CMK (cell line): ENCODE measurements around the gene TLX2.

ENCODE experiments used
- DNase-seq: peaks from one replicate; pipeline ENCODE4 v3.0.0-alpha.2; 2010; ENCODE audit warnings: low read depth

TLX2 gene

DNA sequence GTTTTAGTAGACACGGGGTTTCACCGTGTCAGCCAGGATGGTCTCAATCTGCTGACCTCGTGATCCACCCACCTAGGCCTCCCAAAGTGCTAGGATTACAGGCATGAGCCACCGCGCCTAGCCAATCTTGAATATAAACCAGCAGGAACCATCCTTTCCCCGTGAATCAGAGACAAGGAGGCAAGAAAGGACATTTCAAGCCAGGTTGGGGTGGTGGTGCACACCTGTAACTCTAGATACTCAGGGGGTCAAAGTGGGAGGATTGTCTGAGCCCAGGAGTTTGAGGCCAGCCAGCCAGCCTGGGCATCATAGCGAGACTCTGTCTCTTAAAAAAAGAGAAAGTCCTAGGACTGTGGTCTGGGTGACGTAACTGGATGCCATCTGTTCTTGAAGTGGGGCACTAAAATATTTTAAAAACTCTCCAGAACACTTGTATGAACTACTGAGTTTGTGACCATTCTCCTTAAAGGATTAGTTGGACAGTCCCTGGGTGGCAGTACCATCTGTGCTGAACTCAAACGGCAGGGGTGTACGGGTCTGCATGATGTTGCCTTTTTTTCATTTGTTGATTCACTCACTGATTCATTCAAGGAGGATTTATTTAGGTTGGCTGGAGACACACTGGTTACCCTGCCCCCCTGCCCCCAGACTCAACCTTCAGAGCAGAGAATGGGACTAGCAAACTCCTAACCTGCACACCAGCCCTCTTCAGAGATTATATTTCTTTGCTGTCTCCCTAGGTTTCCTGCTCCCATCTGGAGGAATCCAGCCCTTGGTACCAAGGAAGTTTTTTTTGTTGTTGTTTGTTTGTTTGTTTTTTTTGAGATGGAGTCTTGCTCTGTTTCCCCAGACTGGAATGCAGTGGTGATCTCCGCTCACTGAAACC, 2.9 kb upstream of the TLX2 start:
- no peak for DNase-seq

DNA sequence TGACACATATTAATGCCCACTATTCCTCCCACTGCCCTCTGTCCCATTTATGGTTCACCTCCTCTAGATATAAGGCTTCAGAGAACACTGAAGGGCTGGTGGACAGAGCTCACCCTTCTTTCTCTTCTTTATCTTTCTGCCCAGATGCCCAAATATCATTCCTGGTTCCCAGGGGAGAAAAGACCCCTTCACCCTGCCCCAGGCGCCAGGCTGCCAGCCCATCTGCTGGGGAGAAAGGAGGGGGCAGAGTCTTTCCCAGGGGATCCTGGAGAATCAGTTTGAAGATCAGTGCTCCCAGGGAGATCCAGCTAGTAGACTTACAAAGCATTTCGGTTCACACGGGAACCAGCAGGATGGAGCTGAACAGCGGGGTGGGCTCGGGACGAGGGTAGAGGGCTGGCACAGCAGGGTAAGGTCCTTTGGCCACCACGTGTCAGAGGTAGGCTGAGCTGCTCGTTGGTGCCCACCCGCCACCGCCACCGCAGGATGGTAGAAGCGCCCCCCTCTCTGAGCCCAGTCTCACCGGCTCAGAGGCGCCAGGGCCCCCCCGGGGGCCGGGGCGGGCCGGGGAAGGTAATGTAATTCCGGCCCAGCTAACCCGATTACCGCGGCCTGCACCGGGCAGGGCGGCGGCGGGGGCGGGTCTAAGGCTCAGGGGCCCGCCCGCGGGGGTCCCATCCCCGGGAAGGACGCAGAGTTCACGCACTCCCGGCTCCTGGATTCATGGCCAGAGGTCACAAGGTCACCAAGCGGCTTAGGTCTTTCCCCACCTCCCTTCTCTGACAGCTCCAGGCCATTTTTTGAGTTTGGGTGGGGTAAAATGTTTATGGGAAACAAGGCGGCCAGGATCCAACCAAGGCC, 1.3 kb upstream of the TLX2 start:
- DNase-seq: no peak

DNA sequence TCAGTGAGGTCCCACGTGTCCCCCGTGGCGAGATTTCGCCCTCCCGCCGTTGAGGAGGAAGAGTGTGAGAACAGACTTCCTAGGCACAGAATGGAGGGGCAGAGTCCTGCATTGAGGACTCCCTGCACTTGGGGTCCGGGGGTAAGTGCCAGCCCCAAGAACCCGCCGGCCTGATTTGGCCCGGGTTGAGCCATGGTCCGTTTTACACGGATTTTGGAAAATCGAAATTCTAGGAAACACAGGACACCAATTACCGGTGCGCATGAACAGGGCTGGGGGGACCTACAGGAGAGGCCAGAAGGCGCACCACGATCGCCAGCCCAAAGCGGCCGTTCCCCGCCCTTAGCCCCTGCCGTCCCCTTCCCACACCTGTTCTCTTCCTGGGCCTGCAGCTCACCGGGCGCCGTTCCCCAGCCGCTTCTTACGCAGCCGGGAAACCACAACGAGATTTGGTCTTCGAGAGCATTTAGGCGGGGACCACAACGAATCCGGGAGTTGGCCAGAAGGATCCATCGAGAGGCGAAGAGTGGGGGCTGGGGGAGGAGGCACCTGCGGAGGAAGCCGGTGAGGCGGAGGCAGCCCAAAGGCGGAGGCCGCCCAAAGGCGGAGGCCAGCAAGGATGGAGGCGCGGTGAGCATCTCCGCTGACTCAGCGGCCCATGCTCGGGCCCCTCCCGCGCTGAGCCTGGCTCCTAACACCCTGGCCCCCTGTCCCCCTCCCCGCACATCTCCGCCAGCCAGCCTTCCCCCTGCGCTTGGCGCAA, 464 bp upstream of the TLX2 start:
- DNase-seq: no peak

DNA sequence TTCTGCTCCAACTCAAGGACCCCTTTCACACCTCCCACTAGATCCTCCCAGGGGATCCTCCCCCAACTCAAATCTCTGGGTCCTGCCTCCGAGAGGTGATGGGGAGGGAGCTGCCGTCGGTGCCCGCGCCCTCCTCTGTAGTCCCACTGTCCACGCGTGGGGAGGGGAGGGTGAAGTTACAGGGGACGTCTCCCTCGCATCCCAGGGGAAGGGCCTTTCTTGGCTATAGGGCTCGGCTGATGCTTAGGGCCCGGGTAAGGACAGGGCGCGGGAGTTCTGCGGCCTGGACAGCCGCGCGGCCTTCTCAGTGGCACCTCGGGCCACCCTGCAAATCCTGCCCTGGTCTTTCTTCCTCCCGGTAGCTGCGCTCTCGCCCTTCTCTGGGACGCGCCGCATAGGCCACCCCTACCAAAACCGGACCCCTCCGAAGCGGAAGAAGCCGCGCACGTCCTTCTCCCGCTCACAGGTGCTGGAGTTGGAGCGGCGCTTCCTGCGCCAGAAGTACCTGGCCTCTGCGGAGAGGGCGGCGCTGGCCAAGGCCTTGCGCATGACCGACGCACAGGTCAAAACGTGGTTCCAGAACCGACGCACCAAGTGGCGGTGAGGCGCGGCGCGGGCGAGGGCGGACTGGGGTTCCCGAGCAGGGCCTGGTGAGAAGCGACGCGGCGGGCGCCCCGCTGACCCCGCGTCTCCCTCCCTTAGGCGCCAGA, 1.2 kb downstream of the TLX2 start:
- DNase-seq: no peak

DNA sequence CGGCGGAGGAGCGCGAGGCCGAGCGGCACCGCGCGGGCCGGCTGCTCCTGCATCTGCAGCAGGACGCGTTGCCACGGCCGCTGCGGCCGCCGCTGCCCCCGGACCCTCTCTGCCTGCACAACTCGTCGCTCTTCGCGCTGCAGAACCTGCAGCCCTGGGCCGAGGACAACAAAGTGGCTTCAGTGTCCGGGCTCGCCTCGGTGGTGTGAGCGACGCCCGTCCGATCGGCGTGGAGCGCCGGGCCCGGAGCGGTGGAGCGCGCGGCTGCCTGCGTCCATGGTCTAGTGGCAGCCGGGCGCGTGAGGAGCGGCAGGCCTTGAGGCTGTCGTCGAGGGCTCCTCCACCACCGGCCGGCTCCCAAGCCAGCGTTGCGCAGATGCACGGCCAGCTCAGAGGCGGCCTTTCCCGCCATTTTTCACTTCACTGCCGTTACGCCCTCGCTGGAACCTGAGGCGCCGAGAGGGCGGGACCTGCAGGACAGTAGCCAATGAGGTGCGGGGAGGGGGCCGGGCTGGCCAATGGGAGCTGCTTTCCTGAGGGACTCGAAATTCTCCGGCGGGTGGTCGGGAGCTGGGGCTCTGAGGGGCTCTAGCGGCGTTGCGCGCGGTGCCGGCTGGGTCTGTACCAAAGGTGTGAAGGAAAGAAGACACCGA, 1.9 kb downstream of the TLX2 start:
- DNase-seq: no peak

DNA sequence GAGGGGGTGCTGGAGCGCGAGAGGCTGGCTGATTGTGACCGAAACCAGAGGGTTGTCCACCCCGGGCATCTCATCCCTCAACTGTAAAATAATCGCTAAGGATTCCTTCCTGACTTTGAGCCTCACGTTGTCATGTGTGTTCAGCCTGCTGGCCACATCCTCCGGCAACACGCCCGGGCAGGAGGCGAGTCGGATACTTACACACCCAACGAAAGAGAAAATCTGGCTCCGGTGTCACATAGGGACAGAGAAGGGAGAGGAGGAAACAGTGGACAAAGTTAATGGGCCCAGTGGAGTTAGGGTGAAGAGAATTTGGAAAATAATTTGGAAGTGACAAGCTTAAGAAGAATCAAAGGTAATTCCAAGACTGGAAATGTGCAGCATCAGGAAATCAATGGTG, 2.4 kb downstream of the TLX2 start:
- no peak for DNase-seq

DNA sequence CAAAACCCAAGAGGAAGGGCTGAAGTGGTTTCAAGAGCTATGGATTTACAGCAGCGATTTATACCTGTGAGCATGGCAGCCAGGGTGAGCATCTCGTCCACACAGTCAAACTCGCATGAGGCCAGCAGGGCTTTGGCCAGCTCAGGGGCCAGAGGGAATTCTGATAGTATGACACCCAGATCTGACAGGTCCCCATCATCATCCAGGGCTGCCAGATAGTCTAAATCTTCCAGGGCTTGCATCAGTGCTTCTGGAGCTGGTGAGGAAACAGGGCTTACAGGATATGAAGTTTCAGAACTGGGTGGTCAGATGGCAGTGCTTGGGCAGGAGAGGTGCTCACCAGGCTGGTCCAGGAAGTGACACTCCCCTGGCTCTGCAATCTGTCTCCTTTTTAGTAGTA, 8.3 kb downstream of the TLX2 start:
- no peak for DNase-seq

DNA sequence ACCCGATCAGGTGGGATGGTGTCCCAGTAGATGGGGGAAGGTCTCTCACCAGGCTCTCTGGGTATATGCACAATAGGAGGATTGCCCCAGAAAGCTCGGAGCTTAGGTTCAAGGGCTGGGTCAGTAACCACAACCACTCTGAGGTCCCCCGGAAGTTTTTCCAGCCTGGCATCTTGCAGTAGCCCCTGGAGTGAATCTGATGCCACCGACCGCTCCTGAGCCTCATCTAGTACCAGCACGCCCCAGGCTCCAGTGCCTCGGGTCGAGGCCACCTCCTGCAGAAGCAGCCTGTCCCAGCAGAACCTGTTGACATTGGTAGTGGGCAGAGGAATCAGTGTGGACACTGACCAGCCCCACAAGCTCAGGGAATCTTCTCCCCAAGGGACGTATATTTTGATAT, 9.8 kb downstream of the TLX2 start:
- DNase-seq: no peak

DNA sequence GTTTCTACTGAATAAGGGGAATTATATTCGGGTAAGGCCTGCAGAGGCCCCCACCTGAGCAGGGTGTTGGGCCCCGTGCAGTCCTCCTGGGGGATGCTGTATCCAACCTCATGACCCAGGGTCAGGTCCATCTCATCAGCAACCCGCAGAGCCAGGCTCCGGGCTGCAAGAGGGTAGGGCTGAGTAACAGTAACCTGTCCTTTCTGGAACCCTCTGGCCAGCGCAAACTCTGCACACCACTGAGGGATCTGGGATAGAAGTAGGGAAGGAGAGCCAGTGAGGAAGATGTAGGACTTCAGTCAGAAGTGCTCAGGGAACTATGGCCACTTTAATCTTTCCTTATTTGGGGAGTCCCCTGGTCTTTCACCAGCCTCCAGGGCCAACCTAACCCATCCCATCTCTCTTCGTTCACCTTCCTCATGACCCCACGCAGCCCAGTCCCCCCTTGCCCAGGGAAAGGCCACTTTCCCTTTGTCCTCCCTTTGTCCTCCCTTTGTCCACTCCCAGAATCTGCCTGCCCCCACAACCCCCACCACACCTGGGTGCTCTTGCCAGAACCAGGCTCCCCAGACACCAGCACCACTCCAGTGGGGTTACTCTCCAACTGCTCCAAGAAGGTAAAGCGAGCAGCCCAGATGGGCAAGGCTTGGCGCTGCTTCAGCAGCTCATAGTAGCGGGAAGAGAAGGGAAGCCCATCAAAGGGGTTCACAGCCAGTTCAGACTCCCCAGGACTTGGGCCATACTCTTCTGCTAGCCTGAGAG, 10.9 kb downstream of the TLX2 start:
- DNase-seq: no peak

DNA sequence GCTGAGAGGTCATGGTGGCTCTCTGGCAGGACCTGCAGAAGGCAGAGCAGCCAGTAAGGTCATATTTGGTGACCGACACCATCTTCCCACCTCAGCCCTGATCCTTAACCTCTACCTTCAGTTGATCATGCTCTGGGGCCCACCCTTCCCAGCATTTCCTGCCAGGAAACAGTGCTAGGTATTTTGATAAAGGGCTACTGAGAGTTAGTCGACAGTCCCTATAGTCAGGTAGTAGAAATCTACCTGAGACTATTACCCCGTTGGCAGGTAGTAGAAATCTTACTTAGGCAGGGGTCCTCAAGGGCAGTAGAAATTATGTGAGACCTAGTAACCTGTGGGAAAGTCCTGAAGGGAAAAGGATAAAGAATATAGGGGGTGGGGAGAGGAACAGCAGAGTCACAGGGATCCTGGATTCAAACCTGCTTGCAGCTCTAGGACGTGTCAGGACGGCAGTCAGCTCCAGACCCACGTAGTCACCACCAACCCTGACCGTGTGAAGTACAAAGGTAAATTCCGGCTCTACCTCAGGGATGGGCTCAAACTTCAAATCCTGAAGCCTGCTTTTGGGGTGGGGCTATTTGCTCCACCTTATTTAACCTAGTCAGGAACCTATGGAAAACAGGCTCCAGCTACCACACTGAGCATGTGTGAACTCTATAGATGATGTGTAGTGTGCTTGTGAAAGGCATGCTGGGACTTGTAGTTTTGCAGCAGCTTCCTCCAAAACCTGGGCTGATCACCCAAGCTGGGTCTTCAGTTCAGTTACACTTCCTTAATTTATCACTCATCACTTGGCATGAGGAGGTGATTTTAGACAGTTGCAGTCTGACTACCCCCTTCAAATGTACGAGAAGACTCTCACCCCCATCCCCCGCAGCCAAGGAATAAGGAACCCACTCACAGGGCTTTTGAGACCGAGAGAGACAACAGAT, 11.7 kb downstream of the TLX2 start, which contains the start of gene DQX1:
DQX1 (minus strand) TSS at position 515 of the 932 bp plus-strand sequence; CDS start at position 13, 502 bp downstream.
- no peak for DNase-seq

DNA sequence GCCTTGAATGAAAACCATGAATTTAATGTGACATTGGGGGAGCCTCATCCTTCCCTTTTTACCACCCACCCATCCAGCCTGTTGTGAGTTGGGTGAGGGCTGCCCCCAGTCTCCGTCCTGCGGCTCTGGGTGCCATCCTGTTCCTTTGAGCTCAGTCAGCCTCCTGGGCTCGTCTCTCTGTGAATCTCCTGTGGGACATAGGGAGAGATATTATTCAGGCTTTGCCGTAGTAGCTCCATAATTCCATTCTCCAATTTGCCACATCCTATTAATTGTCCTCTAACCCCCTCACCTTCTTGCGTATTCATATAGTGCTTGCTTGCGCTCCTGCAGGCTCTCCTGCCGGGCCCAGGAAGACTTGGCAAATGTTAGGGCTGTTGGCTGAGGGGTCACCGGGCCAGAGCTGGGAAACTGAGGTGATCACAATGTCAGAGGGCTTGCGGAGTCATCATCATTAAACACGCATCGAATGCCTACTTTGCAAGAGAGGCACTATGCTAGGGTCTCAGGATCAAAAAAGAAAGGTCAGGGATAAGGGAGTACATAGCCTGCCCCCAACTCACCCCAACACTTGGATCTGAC, 12.5 kb downstream of the TLX2 start:
- no peak for DNase-seq

DNA sequence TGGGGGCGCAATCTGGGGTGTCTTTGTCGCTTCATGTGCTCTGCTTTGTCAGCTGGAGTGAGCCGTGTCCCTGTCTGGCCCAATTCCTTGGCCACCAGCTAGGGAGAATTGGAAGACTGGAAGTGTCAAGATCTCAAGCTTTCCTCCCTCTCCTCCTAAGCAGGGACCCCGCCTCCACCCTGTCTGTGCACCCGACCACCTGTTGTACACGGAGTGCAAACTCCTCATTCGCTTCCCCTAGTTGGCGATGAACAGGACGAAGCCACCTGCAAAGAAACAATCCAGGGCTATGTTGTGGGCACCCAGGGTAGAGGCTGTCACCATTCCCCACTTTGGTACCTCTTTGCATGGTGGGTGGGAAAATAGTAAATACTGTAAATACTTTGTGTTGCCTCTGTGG, 13.5 kb downstream of the TLX2 start:
- no peak for DNase-seq

DNA sequence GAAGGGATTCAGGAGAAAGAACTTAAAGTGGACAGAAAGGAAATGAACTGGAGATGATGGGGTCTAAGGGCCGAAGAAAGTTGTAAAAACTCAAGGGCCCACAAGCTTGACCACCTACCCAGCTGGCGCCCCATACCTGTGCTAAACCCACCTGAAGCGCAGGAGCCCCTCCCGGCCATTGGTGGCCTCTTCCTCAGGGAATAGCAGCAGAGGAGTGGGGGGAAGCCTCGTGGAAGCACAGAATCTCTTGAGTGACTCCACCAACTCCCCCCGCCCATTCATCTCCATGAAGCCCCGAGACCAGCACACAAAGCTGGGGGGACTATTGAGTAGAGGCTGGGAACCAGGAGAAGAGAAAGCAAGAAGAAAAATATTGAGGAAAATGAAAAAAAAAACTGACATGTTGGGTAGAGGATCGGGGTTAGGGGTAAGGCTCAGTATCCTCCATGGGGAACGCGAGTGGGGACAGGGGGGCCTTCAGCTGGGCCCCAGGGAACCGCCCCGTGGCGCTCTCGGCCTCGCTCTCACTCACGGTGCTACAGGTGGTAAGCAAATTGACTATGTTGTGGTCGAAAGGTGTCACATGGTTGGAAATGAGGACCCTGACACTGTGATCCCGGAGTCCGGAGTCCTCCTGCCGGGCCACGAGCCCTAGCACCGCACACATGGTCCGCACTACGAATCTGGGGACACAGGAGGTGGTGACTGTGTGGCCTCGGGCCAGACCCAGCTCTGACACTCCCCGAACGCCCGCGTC, 14.5 kb downstream of the TLX2 start:
- no peak for DNase-seq

DNA sequence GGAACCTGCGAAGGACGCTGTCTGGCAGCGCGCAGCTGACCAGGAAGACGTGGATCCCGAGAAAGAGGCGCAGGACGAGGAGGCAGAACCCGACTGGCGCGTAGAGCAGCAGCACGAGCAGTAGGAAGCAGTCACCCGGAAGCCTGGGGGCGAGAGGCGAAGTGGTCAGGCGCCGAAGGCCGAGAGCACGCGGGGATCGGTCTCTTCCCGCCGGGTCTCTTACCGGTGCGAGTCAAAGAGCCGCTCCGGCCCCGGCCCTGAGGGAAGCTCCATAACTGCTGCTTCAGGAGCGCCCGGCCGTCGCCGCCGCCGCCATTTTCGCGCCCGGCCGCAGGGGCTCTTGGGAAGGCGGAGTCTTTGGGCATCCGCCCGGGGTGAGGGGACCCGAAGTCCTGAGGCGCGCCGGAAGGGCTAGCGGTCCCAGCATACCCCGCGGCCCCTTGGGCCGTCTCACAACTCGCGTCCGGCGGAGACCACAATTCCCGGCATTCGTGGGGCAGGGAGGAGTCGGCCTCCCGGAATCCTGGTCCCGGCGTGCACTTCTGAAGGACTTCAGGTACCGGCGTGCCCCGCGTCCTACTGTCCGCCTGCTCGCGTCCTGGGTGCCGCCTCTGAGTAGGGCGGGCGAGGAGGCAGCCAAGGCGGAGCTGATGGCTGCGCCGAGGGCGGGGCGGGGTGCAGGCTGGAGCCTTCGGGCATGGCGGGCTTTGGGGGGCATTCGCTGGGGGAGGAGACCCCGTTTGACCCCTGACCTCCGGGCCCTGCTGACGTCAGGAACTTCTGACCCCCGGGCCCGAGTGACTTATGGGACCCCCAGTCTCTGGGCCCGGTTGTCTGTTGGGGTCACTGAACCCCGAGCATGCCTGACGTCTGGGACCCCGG, 15.3 kb downstream of the TLX2 start, which contains the start of the genes AUP1 and HTRA2:
AUP1 (minus strand) TSS at position 350 of the 882 bp plus-strand sequence; CDS start at position 273, 77 bp downstream.
HTRA2 (plus strand) TSS at position 577 of the 882 bp plus-strand sequence; CDS start at position 651, 74 bp downstream.
- DNase-seq: peak; percentile 92

DNA sequence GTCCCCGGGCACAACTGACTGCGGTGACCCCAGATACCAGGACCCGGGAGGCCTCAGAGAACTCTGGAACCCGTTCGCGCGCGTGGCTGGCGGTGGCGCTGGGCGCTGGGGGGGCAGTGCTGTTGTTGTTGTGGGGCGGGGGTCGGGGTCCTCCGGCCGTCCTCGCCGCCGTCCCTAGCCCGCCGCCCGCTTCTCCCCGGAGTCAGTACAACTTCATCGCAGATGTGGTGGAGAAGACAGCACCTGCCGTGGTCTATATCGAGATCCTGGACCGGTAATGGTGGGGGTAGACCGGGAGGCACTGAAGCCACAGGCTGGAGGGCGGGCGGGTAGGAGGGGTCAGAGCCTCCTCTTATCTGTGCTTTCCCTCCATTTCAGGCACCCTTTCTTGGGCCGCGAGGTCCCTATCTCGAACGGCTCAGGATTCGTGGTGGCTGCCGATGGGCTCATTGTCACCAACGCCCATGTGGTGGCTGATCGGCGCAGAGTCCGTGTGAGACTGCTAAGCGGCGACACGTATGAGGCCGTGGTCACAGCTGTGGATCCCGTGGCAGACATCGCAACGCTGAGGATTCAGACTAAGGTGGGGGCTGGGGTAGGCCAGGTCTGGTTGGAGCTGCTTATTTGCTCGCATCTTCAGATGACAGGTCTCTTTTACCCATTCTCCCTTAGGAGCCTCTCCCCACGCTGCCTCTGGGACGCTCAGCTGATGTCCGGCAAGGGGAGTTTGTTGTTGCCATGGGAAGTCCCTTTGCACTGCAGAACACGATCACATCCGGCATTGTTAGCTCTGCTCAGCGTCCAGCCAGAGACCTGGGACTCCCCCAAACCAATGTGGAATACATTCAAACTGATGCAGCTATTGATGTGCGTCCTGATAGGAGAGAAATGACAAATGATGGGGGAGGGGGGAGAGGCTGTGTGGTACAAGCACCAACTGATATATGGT, 16.3 kb downstream of the TLX2 start:
- DNase-seq: peak; percentile 75

DNA sequence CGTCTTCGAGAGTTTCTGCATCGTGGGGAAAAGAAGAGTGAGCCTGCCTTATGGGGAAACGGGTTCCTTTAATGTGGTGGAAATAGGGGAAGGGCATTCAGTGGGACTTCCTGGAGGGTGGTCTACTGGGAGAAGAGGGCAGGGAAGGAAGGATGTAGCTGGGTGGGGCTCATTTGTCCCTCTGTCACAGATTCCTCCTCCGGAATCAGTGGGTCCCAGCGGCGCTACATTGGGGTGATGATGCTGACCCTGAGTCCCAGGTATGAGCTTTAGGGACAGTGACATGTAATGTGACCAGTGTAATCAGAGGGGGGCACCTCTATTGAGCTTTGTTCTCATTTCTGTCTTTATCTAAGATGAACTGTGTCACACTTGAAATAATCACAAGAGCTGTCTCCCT, 17.4 kb downstream of the TLX2 start:
- DNase-seq: no peak
